AML-193 (cell line): ENCODE results near the gene RPL21.
"Not testable (repeated sequence)": the region's sequence is repeated elsewhere in the genome, so short reads cannot be mapped to it uniquely, and the experiment has no call there.

ENCODE experiments used
- DNase-seq, 2 experiments: peaks; one replicate each; lab custom pipeline; 2025; lab: John Stamatoyannopoulos, UW

RPL21 gene

DNA sequence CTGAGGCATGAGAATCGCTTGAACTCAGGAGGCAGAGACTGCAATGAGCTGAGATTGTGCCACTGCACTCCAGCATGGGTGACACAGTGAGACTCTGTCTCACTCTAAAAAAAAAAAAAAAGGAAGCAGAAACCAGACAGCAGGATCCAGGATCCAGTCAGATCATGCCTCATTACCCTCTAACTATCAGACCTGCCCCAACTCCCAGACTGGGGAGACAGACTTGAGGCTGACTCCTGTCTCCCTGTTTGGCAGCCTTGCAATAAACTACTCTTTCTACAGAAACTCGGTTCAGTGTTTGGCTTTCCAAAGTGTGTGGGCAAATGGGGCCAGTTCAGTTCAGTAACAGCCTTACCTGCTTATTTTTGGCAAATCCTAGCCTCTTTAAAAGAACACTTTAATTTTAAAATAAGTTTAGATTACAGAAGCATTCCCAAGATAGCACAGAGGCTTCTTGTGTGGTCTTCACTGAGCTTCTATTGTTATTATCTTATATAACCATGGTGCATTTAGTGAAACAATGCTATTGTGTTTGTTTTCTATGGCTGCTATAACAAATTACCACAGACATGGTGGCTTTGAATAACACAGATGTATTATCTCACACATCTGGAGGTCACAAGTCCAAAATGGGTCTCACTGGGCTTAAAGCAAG, 37.8 kb downstream of the RPL21 start:
- DNase-seq: no peak

DNA sequence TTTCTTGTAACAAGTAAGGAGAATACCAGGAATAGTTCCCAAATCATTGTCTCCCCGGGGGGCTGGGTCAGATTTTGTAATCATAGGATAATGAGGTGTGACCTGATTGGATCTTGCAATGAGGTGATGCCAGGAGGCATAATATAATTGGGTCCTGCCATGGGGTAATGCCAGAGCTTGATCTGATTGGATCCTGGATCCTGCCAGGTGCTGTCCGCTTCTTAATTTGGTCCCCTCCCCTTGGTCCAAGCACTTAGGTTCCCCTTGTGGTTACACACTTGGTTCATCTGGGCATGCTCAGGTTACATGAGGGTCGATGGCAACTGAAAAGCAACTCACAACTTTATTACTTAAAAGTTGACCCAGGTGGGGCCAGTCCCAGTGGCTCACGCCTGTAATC, 39.4 kb downstream of the RPL21 start:
- DNase-seq: no peak

- DNase-seq: not testable (repeated sequence)
These were observed 40.6 kb downstream of the RPL21 start for GRCh38 chr13:27291967-27292366.

DNA sequence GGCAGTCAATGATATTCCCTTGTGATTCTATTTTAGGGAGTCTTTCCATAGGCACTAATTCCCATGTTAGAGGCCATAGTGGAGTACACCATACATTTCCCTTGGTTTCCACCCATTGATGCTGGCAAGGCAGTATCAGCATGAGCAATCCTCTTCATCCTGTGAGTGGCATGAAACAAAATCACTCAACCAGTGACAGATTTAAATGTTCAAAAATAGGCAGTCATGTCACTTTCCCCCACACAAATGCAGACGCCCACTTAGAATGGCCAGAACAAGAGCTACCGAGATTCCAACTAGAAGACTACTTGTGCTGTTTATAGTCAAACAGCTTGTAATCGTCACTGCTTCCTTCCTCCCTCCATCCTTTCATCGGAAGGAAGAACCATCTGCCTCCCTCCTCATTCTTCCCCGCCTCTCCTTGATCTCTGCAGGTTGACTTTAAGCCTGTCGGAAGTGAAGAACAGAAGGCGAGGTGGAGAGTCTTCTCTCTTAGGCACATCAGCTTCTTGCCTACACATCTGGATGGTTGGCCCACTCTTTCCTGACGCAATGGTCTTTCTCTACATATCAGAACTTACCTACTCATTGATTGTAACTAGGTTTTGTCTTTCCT, 41.8 kb downstream of the RPL21 start:
- DNase-seq: no peak

DNA sequence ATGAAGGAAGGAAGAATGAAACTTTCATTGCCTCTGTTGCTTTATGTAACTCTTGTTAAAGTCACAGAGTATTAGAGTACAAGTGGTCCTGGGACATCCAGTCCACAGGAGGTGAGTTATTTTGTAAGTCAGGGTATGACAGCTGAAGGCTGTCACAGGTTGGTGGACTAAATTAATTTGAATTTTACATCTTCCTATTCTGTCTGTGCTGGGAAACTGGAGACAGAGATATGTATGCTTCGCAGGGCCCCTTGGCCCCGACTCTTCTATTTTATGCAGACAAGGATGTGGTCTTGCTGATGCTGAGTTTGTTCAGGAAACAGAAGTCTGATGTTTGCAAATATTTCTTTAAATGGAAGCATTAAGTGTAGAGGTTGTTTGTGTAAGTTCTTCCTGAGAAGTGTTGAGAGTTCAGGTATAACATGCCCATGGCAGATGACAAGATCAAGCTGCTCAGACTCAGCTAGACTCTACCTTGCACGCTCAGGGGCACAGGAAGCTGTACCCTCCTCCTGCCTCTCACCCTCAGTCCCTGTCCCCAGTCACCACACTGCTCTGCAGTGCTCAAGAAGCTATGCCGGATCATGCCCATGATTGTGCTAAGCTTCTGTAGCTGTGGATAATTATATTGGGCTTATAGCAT, 42.6 kb downstream of the RPL21 start:
- no peak for DNase-seq

DNA sequence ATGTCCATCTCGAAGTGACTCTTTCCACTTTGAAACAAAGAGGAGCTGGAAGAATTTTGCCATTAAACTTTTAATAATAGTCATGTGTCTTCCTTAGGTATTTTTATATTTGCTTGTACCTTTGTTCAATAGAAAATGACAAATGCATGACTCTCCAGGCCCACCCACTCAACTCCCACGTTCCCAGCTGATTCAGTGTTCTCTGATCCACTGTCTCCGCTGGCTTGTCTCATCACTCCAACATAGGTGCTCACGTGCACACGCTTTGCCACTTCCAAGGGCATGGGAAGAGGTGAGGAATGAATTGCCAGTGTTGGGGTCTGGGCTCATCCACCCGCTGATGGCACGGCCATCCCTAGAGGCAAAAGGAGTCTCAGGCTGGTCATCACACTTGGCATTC, 43.7 kb downstream of the RPL21 start:
- DNase-seq: no peak

- DNase-seq: no peak
These were observed 44.3 kb downstream of the RPL21 start for GRCh38 chr13:27295660-27296059.

- DNase-seq: no peak
These were observed 45.1 kb downstream of the RPL21 start for GRCh38 chr13:27296496-27296895.

- no peak for DNase-seq
These were observed 47.5 kb downstream of the RPL21 start for GRCh38 chr13:27298849-27299248.

DNA sequence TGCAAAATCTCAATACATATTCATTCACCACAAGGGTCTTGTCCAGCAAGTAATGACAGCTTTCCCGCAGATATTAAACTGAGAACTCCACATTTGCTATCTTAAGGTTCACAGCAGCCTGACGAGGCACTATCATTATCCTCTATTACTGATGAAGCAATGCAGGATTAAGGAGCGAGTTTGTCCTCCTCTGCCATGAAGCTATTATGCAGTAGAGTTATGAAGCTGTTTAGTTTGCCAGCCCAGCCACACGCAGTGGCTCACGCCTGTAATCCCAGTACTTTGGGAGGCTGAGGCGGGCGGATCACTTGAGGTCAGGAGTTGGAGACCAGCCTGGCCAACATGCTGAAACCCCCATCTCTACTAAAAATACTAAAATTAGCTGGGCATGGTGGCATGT, 49.0 kb downstream of the RPL21 start:
- DNase-seq: not testable (repeated sequence)

- DNase-seq: no peak
These were observed 49.7 kb downstream of the RPL21 start for GRCh38 chr13:27300941-27301586.

- DNase-seq: peak in 1 of 2 experiments; percentile 6
These were observed 51.4 kb downstream of the RPL21 start for GRCh38 chr13:27302643-27303262.

DNA sequence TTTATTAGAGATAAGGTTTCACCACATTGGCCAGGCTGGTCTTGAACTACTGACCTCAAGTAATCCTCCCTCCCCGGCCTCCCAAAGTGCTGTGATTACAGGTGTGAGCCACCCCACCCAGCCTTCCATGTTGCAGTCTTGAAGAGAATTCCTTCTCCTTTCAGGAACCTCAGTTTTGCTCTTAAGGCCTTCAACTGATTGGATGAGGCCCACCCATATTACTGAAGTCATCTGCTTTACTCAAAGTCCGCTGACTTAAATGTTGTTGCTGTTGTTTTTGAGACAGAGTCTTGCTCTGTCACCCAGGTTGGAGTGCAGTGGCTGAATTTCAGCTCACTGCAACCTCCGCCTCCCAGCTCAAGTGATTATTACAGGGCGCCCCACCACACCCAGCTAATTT, 52.7 kb downstream of the RPL21 start:
- no peak for DNase-seq

DNA sequence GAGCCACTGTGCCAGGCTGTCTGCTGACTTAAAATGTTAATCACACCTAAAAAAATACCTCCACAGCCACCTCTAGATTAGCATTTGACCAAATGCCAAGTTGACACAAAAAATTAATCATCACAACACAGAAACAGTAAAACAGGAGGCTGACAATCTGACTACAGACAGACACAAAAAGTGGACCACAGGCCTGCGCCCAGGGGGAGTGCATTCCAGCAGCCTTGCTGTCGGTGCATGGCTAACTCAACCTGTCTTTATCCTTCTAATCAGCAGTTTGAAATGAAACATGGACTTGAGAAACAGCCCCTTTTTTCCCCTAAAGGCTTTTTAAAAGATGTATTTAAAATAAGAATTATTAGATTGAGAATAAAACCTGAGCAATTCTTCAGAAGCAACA, 53.3 kb downstream of the RPL21 start:
- DNase-seq: no peak
